Hepatocyte (in vitro differentiated cells): ENCODE measurements around the gene POC1A. TPM values are rescaled to one million over a fixed set of nuclear protein-coding genes. Genes with fewer than 3 reads are reported as not detected.

ENCODE experiments used
- DNase-seq: peaks from one replicate; pipeline ENCODE4 v3.0.0-alpha.2; 2016; ENCODE audit warnings: low spot score
- H2AFZ ChIP-seq: fragments of 200-600 bp; sonication (generic); 2 replicates; pipeline ENCODE4 v1.6.0; 2016; ENCODE audit warnings: antibody characterized with exemption, mild to moderate bottlenecking
- H3K27ac ChIP-seq: fragments of 200-600 bp; sonication (generic); 2 replicates; pipeline ENCODE4 v1.5.1; 2016; ENCODE audit warnings: mild to moderate bottlenecking
- H3K27me3 ChIP-seq: fragments of 200-600 bp; sonication (generic); 2 replicates; pipeline ENCODE4 v1.6.1; 2016
- H3K36me3 ChIP-seq: fragments of 200-600 bp; sonication (generic); replicated peaks from 2 replicates; pipeline ENCODE4 v1.5.1; 2016; ENCODE audit warnings: low read depth; ENCODE audit not compliant: insufficient read depth
- H3K4me1 ChIP-seq: fragments of 200-600 bp; sonication (generic); 2 replicates; pipeline ENCODE4 v1.5.1; 2016; ENCODE audit warnings: mild to moderate bottlenecking, moderate library complexity; ENCODE audit not compliant: insufficient read depth
- H3K4me2 ChIP-seq: fragments of 200-600 bp; sonication (generic); 2 replicates; pipeline ENCODE4 v1.6.0; 2016
- H3K4me3 ChIP-seq: fragments of 200-600 bp; sonication (generic); 2 replicates; pipeline ENCODE4 v1.5.1; 2016; ENCODE audit warnings: mild to moderate bottlenecking
- H3K79me2 ChIP-seq: fragments of 200-600 bp; sonication (generic); 2 replicates; pipeline ENCODE4 v1.6.0; 2017; ENCODE audit warnings: mild to moderate bottlenecking
- H3K9me2 ChIP-seq: fragments of 200-600 bp; sonication (generic); replicated peaks from 2 replicates; pipeline ENCODE4 v1.6.0; 2017; ENCODE audit warnings: mild to moderate bottlenecking; ENCODE audit not compliant: insufficient read depth
- H3K9me3 ChIP-seq: fragments of 200-600 bp; sonication (generic); 2 replicates; pipeline ENCODE4 v1.5.1; 2016; ENCODE audit warnings: low read depth, mild to moderate bottlenecking
- H4K20me1 ChIP-seq: fragments of 200-600 bp; sonication (generic); 2 replicates; pipeline ENCODE4 v1.6.0; 2016; ENCODE audit warnings: mild to moderate bottlenecking; ENCODE audit not compliant: insufficient read depth, poor library complexity, severe bottlenecking
- CTCF ChIP-seq: fragments of 200-600 bp; sonication (generic); IDR thresholded peaks from 2 replicates; pipeline ENCODE4 v1.5.1; 2016; ENCODE audit warnings: antibody characterized with exemption, mild to moderate bottlenecking; ENCODE audit not compliant: poor library complexity
- EZH2 ChIP-seq: fragments of 200-600 bp; sonication (generic); IDR thresholded peaks from 2 replicates; pipeline ENCODE4 v1.6.1; 2016; ENCODE audit warnings: antibody characterized with exemption, mild to moderate bottlenecking, borderline replicate concordance
- EZH2phosphoT487 ChIP-seq: fragments of 200-600 bp; sonication (generic); IDR thresholded peaks from one replicate; pipeline ENCODE4 v1.6.1; 2018; ENCODE audit warnings: antibody characterized with exemption, mild to moderate bottlenecking, low read depth, moderate library complexity; ENCODE audit not compliant: unreplicated experiment, severe bottlenecking
- WGBS: methylation state at CpG from one replicate; pipeline ENCODE4 v1.1.6; 2016; ENCODE audit warnings: low lambda C conversion rate; ENCODE audit errors: missing lambda C conversion rate; 5-methylcytosine and 5-hydroxymethylcytosine counted together
- polyA plus RNA-seq: library from polyadenylated mRNA; unstranded; fragments of >200 nt; fragmentation: Nextera tagmentation; extraction: Ambion mirVana; gene quantifications from 2 replicates; pipeline ENCODE4 v1.2.1, GENCODE V29; 2016
- total RNA-seq: library from RNA; depleted of rRNA; stranded (reverse); fragments of >200 nt; gene quantifications from 2 replicates; pipeline ENCODE4 v1.2.3, GENCODE V29; 2014

The POC1A gene
- total and polyA plus RNA-seq, 2 experiments from 2014 or later: 2.6 to 3.7 TPM

GRCh38 chr3:52053307-52054304 is 100.6 kb downstream of the POC1A start:
- Histone ChIP-seq H3K9me2 (no peaks in the 10 kb centered on the region), H3K79me2 (peaks cover 40% of the 10 kb centered on the region), H4K20me1 (peaks cover 25% of the 10 kb centered on the region), H3K4me2 (peak overlapping the region; percentile 92), H3K4me1 (peaks cover 19% of the 10 kb centered on the region), H2AFZ (no peak overlapping the region), H3K9me3 (no peaks in the 10 kb centered on the region), H3K4me3 (no peak overlapping the region), H3K27me3 (no peaks in the 10 kb centered on the region), H3K36me3 (no peaks in the 10 kb centered on the region), H3K27ac (no peak overlapping the region)
- WGBS: 87% methylated on average over 31 of the region's 31 CpGs
- TF ChIP-seq EZH2phosphoT487 (no peak), CTCF (peak; percentile 40), EZH2 (no peak)
- no peak for DNase-seq

- Histone ChIP-seq H3K79me2 (peaks cover 40% of the 10 kb centered on the region), H3K4me3 (no peak overlapping the region)
Measured at GRCh38 chr3:52052831-52053306, 101.4 kb downstream of the POC1A start.

GRCh38 chr3:52051444-52051843 is 102.8 kb downstream of the POC1A start:
- no peaks in the 10 kb centered on the region for H3K9me2 ChIP-seq
- 92% methylated on average over 8 of the region's 8 CpGs for WGBS
- no peaks in the 10 kb centered on the region for H3K27me3 ChIP-seq
- H4K20me1 ChIP-seq: peaks cover 25% of the 10 kb centered on the region
- H2AFZ ChIP-seq: no peak overlapping the region
- no peak overlapping the region for H3K4me3 ChIP-seq
- no peak for TF ChIP-seq CTCF
- TF ChIP-seq EZH2phosphoT487: no peak
- TF ChIP-seq EZH2: no peak
- DNase-seq: no peak
- H3K4me1 ChIP-seq: peaks cover 16% of the 10 kb centered on the region
- peaks cover 40% of the 10 kb centered on the region for H3K79me2 ChIP-seq
- no peaks in the 10 kb centered on the region for H3K36me3 ChIP-seq
- no peaks in the 10 kb centered on the region for H3K9me3 ChIP-seq
- no peak overlapping the region for H3K4me2 ChIP-seq
- no peak overlapping the region for H3K27ac ChIP-seq

More at GRCh38 chr3:52052831-52053306, 101.4 kb downstream of the POC1A start:
- Histone ChIP-seq H3K27me3 (no peaks in the 10 kb centered on the region), H3K9me2 (no peaks in the 10 kb centered on the region), H2AFZ (no peak overlapping the region), H3K9me3 (no peaks in the 10 kb centered on the region), H3K27ac (no peak overlapping the region), H3K4me1 (peaks cover 17% of the 10 kb centered on the region), H3K4me2 (peak overlapping the region; percentile 92), H4K20me1 (peaks cover 25% of the 10 kb centered on the region), H3K36me3 (no peaks in the 10 kb centered on the region)
- peak; percentile 65 for DNase-seq
- 42% methylated on average over 10 of the region's 10 CpGs for WGBS
- TF ChIP-seq EZH2: no peak
- TF ChIP-seq EZH2phosphoT487: no peak
- TF ChIP-seq CTCF: no peak
